ENCODE data around the gene MMADHC.
"Not testable (repeated sequence)": the region's sequence is repeated elsewhere in the genome, so short reads cannot be mapped to it uniquely, and the experiment has no call there.

The MMADHC gene

GRCh38 chr2:149595056-149595963 lies 7.7 kb upstream of the MMADHC start:
- DNase-seq (ENCODE audit: low read depth in 4 of 4, low spot score in 1 of 4): no peak

GRCh38 chr2:149594411-149594810 lies 6.8 kb upstream of the MMADHC start:
- DNase-seq (ENCODE audit: low read depth in 4 of 4, low spot score in 1 of 4): no peak

- DNase-seq (ENCODE audit: low read depth in 4 of 4, low spot score in 1 of 4): no peak
These were observed 444 bp upstream of the MMADHC start for GRCh38 chr2:149587950-149588487.

- DNase-seq (ENCODE audit: low read depth in 4 of 4, low spot score in 1 of 4): no peak
These were observed 716 bp downstream of the MMADHC start for GRCh38 chr2:149586898-149587219.

- DNase-seq (ENCODE audit: low read depth in 4 of 4, low spot score in 1 of 4): no peak
These were observed 1.5 kb downstream of the MMADHC start for GRCh38 chr2:149586063-149586462.

GRCh38 chr2:149585166-149585885 lies 2.2 kb downstream of the MMADHC start:
- no peak for DNase-seq (ENCODE audit: low read depth in 4 of 4, low spot score in 1 of 4)

GRCh38 chr2:149579972-149580882 lies 7.3 kb downstream of the MMADHC start:
- DNase-seq (ENCODE audit: low read depth in 4 of 4, low spot score in 1 of 4): no peak

GRCh38 chr2:149577269-149577668 lies 10.3 kb downstream of the MMADHC start:
- no peak for DNase-seq (ENCODE audit: low read depth in 4 of 4, low spot score in 1 of 4)

GRCh38 chr2:149575752-149576151 lies 11.8 kb downstream of the MMADHC start:
- no peak for DNase-seq (ENCODE audit: low read depth in 4 of 4, low spot score in 1 of 4)

GRCh38 chr2:149575277-149575676 lies 12.3 kb downstream of the MMADHC start:
- no peak for DNase-seq (ENCODE audit: low read depth in 4 of 4, low spot score in 1 of 4)

- no peak for DNase-seq (ENCODE audit: low read depth in 4 of 4, low spot score in 1 of 4)
These were observed 13.8 kb downstream of the MMADHC start for GRCh38 chr2:149573760-149574159.

- no peak for DNase-seq (ENCODE audit: low read depth in 4 of 4, low spot score in 1 of 4)
These were observed 15.2 kb downstream of the MMADHC start for GRCh38 chr2:149572102-149572953.

GRCh38 chr2:149568138-149568537 lies 19.4 kb downstream of the MMADHC start:
- no peak for DNase-seq (ENCODE audit: low read depth in 4 of 4, low spot score in 1 of 4)

- DNase-seq (ENCODE audit: low read depth in 4 of 4, low spot score in 1 of 4): no peak
These were observed 20.9 kb downstream of the MMADHC start for GRCh38 chr2:149566652-149567051.

- not testable (repeated sequence) for DNase-seq (ENCODE audit: low read depth in 4 of 4, low spot score in 1 of 4)
These were observed 21.9 kb downstream of the MMADHC start for GRCh38 chr2:149565625-149566024.

GRCh38 chr2:149564983-149565382 lies 22.6 kb downstream of the MMADHC start:
- DNase-seq (ENCODE audit: low read depth in 4 of 4, low spot score in 1 of 4): no peak

- DNase-seq (ENCODE audit: low read depth in 4 of 4, low spot score in 1 of 4): no peak
These were observed 23.5 kb downstream of the MMADHC start for GRCh38 chr2:149564097-149564496.

- DNase-seq (ENCODE audit: low read depth in 4 of 4, low spot score in 1 of 4): no peak
These were observed 25.3 kb downstream of the MMADHC start for GRCh38 chr2:149562324-149562723.

- DNase-seq (ENCODE audit: low read depth in 4 of 4, low spot score in 1 of 4): peak in 2 of 4 experiments; percentile 4 to 32
These were observed 26.2 kb downstream of the MMADHC start for GRCh38 chr2:149561309-149561926.
